ENCODE results near the gene GTF2B. TPM values are rescaled to one million over a fixed set of nuclear protein-coding genes. Genes with fewer than 3 reads are reported as not detected.
A peak's percentile ranks its signal among the peaks of the same experiment; 100 is the strongest.
"Not testable (repeated sequence)": the region's sequence is repeated elsewhere in the genome, so short reads cannot be mapped to it uniquely, and the experiment has no call there.

GTF2B gene
- total RNA-seq, 2 experiments from 2014 or later: 82.6 to 86.4 TPM

GRCh38 chr1:88888750-88889149 lies 2.6 kb downstream of the GTF2B start:
- H3K27me3 Mint-ChIP-seq: no peaks in the 10 kb centered on the region
- no peaks in the 10 kb centered on the region for H3K9me3 Mint-ChIP-seq
- no peaks in the 10 kb centered on the region for H3K9me3 ChIP-seq (ENCODE audit: control insufficient read depth in 1 of 2, insufficient read depth in 1 of 2, low read length in 2 of 2)
- no peak overlapping the region for H3K4me3 ChIP-seq (ENCODE audit: low read length)
- H3K27ac Mint-ChIP-seq: peak overlapping the region; percentile 71
- peaks cover 37% of the 10 kb centered on the region for H3K36me3 ChIP-seq (ENCODE audit: insufficient read depth, low read length)
- peak overlapping the region in 1 of 2 donors; percentile 32 for H3K27ac ChIP-seq (ENCODE audit: low read depth in 1 of 2, low read length in 2 of 2)
- ChIA-PET CTCF (no interaction called here), POLR2A (interaction anchor here (0.6 to 5.3 kb wide), 4 partner anchors 12 to 228 kb away, joined by 3 to 39 read pairs (median 5); partner anchors contain the start of gene PKN2)
- peaks cover 21% of the 10 kb centered on the region for H3K4me1 ChIP-seq (ENCODE audit: insufficient read depth, low read length)
- DNase-seq (peak in 3 of 14 experiments; percentile 39 to 65 (median 47)), ATAC-seq (ENCODE audit: poor library complexity) (peak; percentile 30)
- H3K27me3 ChIP-seq (ENCODE audit: control insufficient read depth in 1 of 2, insufficient read depth in 2 of 2, low read length in 2 of 2): no peaks in the 10 kb centered on the region
- H3K4me3 Mint-ChIP-seq: peak overlapping the region; percentile 84
- intact Hi-C loops (cut with DNase I, micrococcal nuclease): loop anchor here in 1 of 2 experiments (10.0 kb wide), 1 partner anchor 1564 kb away; the partner anchor contains the start of gene LMO4
- peaks cover 67% of the 10 kb centered on the region for H3K36me3 Mint-ChIP-seq (ENCODE audit: low read depth)
- H3K4me1 Mint-ChIP-seq (ENCODE audit: low read depth): peaks cover 64% of the 10 kb centered on the region
- TF ChIP-seq, protein P1, sequence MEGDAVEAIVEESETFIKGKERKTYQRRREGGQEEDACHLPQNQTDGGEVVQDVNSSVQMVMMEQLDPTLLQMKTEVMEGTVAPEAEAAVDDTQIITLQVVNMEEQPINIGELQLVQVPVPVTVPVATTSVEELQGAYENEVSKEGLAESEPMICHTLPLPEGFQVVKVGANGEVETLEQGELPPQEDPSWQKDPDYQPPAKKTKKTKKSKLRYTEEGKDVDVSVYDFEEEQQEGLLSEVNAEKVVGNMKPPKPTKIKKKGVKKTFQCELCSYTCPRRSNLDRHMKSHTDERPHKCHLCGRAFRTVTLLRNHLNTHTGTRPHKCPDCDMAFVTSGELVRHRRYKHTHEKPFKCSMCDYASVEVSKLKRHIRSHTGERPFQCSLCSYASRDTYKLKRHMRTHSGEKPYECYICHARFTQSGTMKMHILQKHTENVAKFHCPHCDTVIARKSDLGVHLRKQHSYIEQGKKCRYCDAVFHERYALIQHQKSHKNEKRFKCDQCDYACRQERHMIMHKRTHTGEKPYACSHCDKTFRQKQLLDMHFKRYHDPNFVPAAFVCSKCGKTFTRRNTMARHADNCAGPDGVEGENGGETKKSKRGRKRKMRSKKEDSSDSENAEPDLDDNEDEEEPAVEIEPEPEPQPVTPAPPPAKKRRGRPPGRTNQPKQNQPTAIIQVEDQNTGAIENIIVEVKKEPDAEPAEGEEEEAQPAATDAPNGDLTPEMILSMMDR (IDR thresholded peaks at IDR 0.05): no peak

DNA sequence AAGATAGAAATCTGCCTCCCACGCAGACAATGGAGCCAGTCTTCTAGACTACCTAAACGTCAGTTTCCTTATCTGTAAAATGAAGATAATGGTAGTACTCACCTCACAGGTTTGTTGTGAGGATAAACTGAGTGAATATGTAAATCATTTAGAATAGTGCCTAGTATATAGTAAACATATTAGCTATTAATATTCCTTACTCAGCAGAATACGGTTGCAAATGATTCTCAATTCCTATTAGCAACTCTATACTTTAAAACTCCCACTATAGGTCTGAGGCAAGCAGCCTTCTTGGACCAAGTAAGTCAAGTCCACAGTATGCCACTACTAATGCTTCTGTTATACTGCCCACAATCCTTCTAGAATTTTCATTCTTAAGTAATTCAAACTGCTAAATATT lies 5.4 kb downstream of the GTF2B start:
- Mint-ChIP-seq H3K4me3 (no peak overlapping the region), H3K36me3 (ENCODE audit: low read depth) (peaks cover 82% of the 10 kb centered on the region), H3K4me1 (ENCODE audit: low read depth) (peaks cover 77% of the 10 kb centered on the region), H3K27me3 (no peaks in the 10 kb centered on the region), H3K27ac (peak overlapping the region; percentile 13), H3K9me3 (no peaks in the 10 kb centered on the region)
- Histone ChIP-seq H3K4me3 (ENCODE audit: low read length) (no peak overlapping the region), H3K27ac (ENCODE audit: low read depth in 1 of 2, low read length in 2 of 2) (no peak overlapping the region), H3K9me3 (ENCODE audit: control insufficient read depth in 1 of 2, insufficient read depth in 1 of 2, low read length in 2 of 2) (no peaks in the 10 kb centered on the region), H3K4me1 (ENCODE audit: insufficient read depth, low read length) (peaks cover 21% of the 10 kb centered on the region), H3K36me3 (ENCODE audit: insufficient read depth, low read length) (peaks cover 63% of the 10 kb centered on the region), H3K27me3 (ENCODE audit: control insufficient read depth in 1 of 2, insufficient read depth in 2 of 2, low read length in 2 of 2) (no peaks in the 10 kb centered on the region)
- no peak for DNase-seq
- POLR2A ChIA-PET: no interaction called here
- no peak for ATAC-seq (ENCODE audit: poor library complexity)
- intact Hi-C loops (cut with DNase I, micrococcal nuclease): loop anchor here in 1 of 2 experiments (10.0 kb wide), 1 partner anchor 1561 kb away; the partner anchor contains the start of gene LMO4
- TF ChIP-seq, protein P1 (IDR thresholded peaks at IDR 0.05): no peak
- CTCF ChIA-PET: no interaction called here

GRCh38 chr1:88883156-88883555 lies 8.2 kb downstream of the GTF2B start:
- ChIA-PET POLR2A (no interaction called here), CTCF (no interaction called here)
- peaks cover 68% of the 10 kb centered on the region for H3K4me1 Mint-ChIP-seq (ENCODE audit: low read depth)
- H3K9me3 ChIP-seq (ENCODE audit: control insufficient read depth in 1 of 2, insufficient read depth in 1 of 2, low read length in 2 of 2): no peaks in the 10 kb centered on the region
- H3K4me1 ChIP-seq (ENCODE audit: insufficient read depth, low read length): peaks cover 5% of the 10 kb centered on the region
- peaks cover 78% of the 10 kb centered on the region for H3K36me3 ChIP-seq (ENCODE audit: insufficient read depth, low read length)
- H3K27ac Mint-ChIP-seq: peak overlapping the region; percentile 34
- no peaks in the 10 kb centered on the region for H3K9me3 Mint-ChIP-seq
- H3K4me3 ChIP-seq (ENCODE audit: low read length): no peak overlapping the region
- H3K27me3 ChIP-seq (ENCODE audit: control insufficient read depth in 1 of 2, insufficient read depth in 2 of 2, low read length in 2 of 2): no peaks in the 10 kb centered on the region
- peaks cover 82% of the 10 kb centered on the region for H3K36me3 Mint-ChIP-seq (ENCODE audit: low read depth)
- no peak for ATAC-seq (ENCODE audit: poor library complexity)
- H3K27ac ChIP-seq (ENCODE audit: low read depth in 1 of 2, low read length in 2 of 2): no peak overlapping the region
- peak overlapping the region; percentile 4 for H3K4me3 Mint-ChIP-seq
- TF ChIP-seq, protein P1 (IDR thresholded peaks at IDR 0.05): no peak
- no peak for DNase-seq
- intact Hi-C loops (cut with DNase I, micrococcal nuclease): loop anchor here in 1 of 2 experiments (10.0 kb wide), 1 partner anchor 1558 kb away; the partner anchor contains the start of gene LMO4
- no peaks in the 10 kb centered on the region for H3K27me3 Mint-ChIP-seq

- H3K4me3 ChIP-seq (ENCODE audit: low read length); H3K27me3 Mint-ChIP-seq; CTCF ChIA-PET; DNase-seq; H3K27me3 ChIP-seq (ENCODE audit: control insufficient read depth in 1 of 2, insufficient read depth in 2 of 2, low read length in 2 of 2); H3K27ac Mint-ChIP-seq; H3K9me3 ChIP-seq (ENCODE audit: control insufficient read depth in 1 of 2, insufficient read depth in 1 of 2, low read length in 2 of 2); H3K4me3 Mint-ChIP-seq; H3K9me3 Mint-ChIP-seq; H3K27ac ChIP-seq (ENCODE audit: low read depth in 1 of 2, low read length in 2 of 2); ATAC-seq (ENCODE audit: poor library complexity): not testable (repeated sequence)
- intact Hi-C loops (cut with DNase I, micrococcal nuclease): loop anchor here in 1 of 2 experiments (10.0 kb wide), 1 partner anchor 1556 kb away; the partner anchor contains the start of gene LMO4
- POLR2A ChIA-PET: interaction anchor here (1.6 kb wide), 1 partner anchor 11 kb away, joined by 8 read pairs; the partner anchor contains the start of gene GTF2B
- Mint-ChIP-seq H3K36me3 (ENCODE audit: low read depth) (peaks cover 70% of the 10 kb centered on the region), H3K4me1 (ENCODE audit: low read depth) (peaks cover 72% of the 10 kb centered on the region)
- peaks cover 16% of the 10 kb centered on the region for H3K4me1 ChIP-seq (ENCODE audit: insufficient read depth, low read length)
- peaks cover 62% of the 10 kb centered on the region for H3K36me3 ChIP-seq (ENCODE audit: insufficient read depth, low read length)
These were observed 10.7 kb downstream of the GTF2B start for GRCh38 chr1:88880717-88881116.
